Measurements from ENCODE around the gene CEP20.

CEP20 gene

DNA sequence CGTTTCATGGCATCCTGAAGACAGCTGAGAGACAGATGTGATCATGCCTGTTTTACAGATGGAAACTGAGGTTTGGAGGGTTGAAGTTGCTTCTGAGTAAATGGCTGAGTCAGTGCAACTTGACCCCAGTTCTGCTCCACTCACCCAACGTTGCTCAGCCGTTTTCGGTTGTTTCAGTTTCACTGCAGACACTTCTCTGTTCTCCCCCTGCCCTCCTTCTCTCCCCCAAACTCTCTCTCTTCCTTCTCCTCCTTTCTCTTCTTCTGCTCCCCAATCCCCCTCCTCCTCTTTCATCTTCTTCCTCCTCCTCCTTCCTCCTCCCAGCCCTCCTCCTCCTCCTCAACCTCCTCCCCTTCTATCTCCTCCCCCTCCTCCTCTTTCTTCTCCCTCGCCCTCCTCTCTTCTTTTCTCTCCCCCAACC lies 9.4 kb upstream of the CEP20 start:
- peak; percentile 65 for DNase-seq (ENCODE audit: low read depth)
- peak overlapping the region; percentile 25 for H3K4me3 ChIP-seq (ENCODE audit: low read length)
- TF ChIP-seq, protein P1, sequence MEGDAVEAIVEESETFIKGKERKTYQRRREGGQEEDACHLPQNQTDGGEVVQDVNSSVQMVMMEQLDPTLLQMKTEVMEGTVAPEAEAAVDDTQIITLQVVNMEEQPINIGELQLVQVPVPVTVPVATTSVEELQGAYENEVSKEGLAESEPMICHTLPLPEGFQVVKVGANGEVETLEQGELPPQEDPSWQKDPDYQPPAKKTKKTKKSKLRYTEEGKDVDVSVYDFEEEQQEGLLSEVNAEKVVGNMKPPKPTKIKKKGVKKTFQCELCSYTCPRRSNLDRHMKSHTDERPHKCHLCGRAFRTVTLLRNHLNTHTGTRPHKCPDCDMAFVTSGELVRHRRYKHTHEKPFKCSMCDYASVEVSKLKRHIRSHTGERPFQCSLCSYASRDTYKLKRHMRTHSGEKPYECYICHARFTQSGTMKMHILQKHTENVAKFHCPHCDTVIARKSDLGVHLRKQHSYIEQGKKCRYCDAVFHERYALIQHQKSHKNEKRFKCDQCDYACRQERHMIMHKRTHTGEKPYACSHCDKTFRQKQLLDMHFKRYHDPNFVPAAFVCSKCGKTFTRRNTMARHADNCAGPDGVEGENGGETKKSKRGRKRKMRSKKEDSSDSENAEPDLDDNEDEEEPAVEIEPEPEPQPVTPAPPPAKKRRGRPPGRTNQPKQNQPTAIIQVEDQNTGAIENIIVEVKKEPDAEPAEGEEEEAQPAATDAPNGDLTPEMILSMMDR (conservative IDR thresholded peaks at IDR 0.05; ENCODE audit: low read length): no peak

DNA sequence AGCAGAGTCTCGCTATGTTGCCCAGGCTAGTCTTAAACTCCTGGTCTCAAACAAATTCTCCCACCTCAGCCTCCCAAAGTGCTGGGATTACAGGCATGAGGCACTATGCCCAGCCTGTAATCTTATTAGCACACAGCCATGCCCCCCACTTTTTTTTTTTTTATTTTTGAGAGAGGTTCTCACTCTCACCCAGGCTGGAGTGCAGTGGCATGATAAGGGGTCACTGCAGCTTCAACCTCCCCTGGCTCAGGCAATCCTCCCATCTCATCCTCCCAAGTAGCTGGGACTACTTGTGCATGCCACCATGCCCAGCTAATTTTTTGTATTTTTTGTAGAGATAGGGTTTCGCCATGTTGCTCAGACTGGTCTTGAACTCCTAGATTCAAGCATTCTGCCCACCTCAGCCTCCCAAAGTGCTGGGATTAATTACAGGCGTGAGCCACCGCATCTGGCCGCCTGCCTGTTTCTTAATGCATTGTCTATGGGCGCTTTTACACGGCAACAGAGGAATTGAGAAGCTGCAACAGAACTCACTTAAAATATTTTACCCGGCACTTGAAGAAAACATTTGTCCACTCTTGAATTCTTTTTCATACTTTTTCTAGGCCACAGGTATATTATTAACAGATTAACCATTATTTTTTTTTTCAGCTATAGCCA lies 8.8 kb upstream of the CEP20 start:
- DNase-seq (ENCODE audit: low read depth): peak; percentile 56
- H3K4me3 ChIP-seq (ENCODE audit: low read length): no peak overlapping the region

DNA sequence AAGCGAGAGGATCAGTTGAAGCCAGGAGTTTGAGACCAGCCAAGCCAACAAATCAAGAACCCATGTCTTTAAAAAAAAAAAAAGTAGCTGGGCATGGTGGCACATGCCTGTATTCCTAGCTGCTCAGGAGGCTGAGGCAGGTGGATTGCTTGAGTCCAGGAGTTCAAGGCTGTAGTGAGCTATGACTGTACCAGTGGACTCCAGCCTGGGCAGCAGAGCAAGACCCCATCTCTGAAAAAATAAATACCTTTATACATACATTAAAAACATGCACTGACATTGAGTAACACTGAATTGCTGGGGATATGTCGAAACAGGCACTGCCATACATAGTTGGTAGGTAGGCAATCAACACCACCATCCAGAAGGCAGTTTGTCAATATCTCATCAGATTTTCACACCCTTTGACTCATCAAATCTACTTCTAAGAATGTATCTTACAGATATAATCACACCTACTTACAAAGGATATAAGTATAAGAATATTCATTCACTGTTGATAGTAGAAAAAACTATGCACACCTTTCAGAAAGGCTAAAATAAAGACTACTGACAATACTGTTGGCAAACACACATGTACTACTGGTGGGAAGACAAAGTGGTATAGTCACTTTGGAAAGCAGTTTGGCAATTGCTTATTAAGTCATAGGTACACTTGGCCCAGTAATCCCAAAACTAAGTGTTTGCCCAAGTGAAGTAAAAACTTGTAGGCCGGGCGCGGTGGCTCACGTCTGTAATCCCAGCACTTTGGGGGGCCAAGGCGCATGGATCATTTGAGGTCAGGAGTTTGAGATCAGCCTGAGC lies 6.4 kb upstream of the CEP20 start:
- H3K4me3 ChIP-seq (ENCODE audit: low read length): no peak overlapping the region
- no peak for DNase-seq (ENCODE audit: low read depth)
- TF ChIP-seq, protein P1 (conservative IDR thresholded peaks at IDR 0.05; ENCODE audit: low read length): no peak

More for the DNA sequence above, 8.8 kb upstream of the CEP20 start:
- TF ChIP-seq, protein P1 (conservative IDR thresholded peaks at IDR 0.05; ENCODE audit: low read length): no peak

DNA sequence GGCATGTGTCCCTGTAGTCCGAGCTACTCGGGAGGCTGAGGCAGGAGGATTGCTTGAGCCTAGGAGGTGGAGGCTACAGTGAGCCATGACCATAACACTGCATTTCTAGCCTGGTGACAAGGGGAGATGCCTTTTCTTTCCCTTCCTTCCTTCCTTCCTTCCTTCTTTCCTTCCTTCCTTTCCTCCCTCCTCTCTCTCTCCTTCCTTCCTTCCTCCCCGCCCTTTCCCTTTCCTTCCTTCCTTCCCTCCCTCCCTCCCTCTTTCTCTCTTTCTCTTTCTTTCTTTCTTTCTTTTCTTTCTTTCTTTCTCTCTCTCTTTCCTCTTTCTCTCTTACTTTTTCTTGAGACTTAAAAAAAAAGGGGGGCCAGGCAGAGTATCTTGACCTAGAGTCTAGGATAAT lies 3.1 kb upstream of the CEP20 start:
- no peak overlapping the region for H3K4me3 ChIP-seq (ENCODE audit: low read length)
- DNase-seq (ENCODE audit: low read depth): no peak
- TF ChIP-seq, protein P1 (conservative IDR thresholded peaks at IDR 0.05; ENCODE audit: low read length): no peak

DNA sequence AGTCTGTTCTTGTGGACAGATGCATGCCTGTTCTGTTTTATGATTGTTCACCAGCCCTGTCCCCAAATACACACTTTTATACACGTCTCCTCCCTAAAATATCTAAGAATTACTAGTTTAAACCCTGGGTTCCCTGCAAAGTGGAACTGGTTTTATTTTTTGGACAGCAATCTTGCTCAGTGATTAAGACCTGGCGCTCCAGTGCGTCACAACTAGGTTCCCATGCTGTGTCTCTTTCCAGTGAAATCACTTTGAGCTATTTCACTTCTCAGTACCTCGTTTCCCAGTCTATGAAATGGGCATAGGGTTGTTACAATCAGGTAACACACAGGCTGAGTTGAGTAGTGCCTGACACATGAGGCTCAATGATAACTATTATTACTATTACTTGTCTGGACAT lies 1.1 kb downstream of the CEP20 start:
- TF ChIP-seq, protein P1 (conservative IDR thresholded peaks at IDR 0.05; ENCODE audit: low read length): no peak
- H3K4me3 ChIP-seq (ENCODE audit: low read length): peak overlapping the region; percentile 92
- no peak for DNase-seq (ENCODE audit: low read depth)

DNA sequence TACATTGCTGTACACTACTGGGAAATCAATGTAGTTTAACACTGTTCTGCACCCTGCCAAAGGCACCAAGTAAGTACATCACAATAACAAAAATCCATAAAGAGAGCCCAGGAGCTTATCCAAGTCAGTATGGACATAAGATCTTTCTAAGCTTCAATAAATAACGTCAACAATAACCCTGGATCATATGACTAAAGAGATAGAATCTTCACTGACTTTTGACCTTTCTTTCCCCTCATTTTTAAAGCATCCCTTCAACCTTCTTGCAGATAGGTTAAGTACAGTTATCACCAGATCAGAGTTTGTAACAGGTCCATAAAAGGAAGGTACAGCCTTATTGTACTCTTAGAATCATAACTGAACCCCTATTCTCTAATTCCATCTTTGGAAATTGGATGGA lies 2.3 kb downstream of the CEP20 start:
- TF ChIP-seq, protein P1 (conservative IDR thresholded peaks at IDR 0.05; ENCODE audit: low read length): no peak
- H3K4me3 ChIP-seq (ENCODE audit: low read length): no peak overlapping the region
- DNase-seq (ENCODE audit: low read depth): no peak

DNA sequence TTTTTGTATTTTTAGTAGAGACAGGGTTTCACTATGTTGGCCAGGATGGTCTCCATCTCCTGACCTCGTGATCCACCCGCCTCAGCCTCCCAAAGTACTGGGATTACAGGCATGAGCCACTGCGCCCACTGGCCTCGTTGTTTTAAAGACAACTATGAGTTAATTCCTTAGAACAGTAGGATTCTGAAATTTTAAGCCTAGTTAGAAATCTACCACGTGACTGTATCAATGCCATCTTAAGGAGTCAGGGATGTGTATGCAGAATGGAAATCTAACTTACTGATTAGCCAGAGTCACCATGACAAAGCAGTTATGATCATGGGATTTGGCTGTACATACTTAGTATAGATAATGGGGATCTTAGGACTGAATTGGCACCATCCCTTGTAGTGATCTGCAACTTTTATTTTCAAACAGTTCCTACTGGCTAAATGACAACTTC lies 2.8 kb downstream of the CEP20 start:
- no peak for DNase-seq (ENCODE audit: low read depth)
- TF ChIP-seq, protein P1 (conservative IDR thresholded peaks at IDR 0.05; ENCODE audit: low read length): no peak
- H3K4me3 ChIP-seq (ENCODE audit: low read length): no peak overlapping the region
